Effector CD4-positive, alpha-beta T cell (primary cell): ENCODE data around the gene TMEM236.

Source experiments
- DNase-seq: peaks from one replicate; pipeline ENCODE4 v3.0.0-alpha.2; 2020

Gene TMEM236

DNA sequence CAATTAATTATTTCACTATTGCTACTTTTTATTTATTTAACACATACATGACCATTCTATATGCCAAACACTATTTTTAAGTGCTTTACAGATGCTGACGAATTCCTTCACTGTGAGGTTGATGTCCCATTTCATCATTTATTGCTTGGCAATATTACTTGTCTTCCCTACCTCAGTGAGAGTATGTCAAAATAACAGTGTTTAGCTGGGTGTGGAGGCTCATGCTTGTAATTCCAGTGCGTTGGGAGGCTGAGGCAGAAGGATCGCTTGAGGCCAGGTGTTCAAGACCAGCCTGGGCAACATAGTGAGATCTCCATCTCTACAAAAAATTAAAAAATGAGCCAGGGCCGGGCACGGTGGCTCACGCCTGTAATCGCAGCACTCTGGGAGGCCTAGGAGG lies 37.4 kb downstream of the TMEM236 start:
- DNase-seq, result no peak

DNA sequence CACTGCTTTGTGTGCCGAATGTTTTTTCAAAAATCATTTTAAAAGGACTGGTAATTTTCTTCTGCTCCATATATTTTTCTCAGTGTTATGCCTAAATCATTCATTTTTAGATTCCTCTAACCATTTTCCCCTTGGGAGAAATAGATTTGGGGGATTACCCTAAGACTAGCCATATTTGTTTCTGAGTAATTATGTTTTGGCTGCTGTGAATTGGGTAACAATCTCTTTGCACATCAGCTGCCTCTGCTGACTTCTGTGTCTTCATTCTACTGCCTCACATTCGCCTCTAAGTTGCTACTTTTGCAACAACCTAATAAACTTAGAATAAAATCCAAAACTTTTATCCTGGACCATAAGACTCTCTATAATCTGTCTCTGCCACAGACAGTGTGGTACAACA lies 38.6 kb downstream of the TMEM236 start:
- no peak for DNase-seq

DNA sequence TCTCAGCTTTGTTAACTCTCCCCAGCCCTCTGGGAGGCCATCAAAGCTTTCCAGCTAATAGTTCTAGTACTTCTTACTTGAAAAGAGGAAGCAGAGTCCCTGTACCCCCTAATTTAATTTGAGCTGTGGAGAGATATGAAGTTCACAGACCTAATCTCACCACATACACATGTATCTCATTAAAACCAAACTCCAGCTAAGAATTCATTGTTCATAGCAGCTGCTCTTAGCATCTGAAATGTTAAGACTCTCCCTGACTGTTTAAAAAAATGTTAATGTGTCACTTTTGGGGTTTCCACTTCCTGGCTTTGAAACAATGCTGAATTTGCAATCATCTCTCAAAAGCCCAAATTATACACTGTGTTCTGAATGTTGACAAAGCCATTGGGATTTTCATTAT lies 41.0 kb downstream of the TMEM236 start:
- no peak for DNase-seq

DNA sequence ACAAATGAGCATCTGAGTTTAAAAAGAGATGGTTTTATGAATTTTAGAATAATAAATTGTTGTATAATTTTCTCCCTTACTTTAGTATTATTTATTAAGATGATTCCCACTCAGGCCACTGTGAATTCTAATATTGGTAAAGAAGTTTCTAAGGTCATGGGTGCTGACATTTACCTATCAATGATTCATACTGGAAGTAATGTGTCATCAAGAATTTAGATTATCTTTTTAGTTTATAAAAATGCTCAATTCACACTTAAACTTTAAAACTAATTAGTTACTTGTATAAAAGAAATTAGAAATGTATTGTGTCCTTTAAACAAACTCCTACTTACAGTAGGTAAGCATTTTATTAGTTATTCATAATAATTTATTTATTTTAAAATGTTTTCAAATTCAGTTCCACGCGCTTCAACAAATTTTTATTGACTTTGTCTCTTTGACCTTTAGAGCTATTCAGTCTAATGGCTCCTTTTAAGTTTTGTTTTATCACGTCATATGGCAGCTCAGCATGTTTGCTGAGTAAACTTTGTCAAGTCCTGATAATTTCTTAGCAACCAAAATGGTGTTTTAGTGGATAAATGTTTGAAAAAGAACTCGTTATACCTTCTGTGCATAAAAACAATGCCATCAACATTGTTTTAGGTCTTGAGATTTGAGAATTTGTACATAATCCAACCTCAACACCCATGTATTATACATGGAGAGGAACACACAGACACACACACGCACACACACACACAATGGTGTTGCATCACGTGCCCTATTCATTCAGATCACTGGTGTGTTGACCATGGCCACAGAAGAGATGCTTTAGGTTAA lies 42.0 kb downstream of the TMEM236 start:
- no peak for DNase-seq

DNA sequence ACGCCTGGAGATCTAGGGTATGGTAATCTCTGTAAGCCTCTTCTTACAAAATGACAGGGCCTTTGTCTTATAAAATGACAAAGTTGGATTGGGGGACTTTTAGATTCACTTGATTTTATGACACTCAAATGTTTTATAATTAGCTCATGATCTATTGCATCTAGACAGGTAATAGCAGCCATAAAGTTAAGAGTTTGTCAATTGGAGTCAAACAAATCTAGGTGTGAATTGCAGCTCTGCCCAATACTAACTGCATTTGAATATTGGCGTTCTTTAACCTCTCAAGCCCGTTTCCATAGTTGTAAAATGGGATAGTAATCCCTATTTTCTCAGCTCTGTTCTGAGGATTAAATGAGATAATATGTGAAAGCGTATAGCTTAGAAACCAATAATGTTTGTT lies 43.1 kb downstream of the TMEM236 start:
- DNase-seq, result no peak

DNA sequence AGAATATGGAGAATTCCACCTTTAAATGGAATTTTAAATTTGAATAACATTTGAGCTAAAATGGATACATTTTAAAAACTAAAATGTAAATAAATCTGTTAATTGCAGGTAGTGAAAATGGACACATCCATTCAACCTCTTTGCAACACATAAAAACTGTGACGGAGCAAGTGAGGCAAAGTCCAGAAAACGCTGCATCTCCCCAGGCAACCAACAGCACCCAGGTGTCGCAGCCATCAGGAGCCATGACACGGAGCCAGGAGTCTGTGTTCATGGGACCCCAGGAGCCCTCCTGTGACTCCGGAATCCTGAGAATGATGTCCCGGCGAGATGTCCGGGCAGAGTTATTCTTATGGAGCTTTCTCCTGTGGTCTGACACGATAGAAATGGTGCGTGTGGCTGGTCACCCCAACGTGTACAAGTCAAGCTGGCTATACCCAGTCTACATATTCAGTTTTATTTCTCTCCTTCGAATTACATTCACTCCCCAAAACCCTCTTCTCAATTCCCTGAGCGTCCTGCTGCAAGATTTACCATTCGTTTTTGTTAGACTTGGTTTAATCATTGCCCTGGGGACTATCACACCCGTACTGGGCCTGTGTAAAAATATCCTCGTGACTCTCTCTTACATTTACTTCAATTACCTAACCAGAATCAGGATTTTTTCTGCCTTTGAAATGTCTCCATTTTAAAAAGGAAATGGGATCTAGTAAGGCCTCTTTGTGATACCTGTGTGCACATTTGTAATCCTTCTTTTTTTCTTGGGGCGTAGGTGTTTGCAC lies 44.0 kb downstream of the TMEM236 start:
- DNase-seq, result no peak

DNA sequence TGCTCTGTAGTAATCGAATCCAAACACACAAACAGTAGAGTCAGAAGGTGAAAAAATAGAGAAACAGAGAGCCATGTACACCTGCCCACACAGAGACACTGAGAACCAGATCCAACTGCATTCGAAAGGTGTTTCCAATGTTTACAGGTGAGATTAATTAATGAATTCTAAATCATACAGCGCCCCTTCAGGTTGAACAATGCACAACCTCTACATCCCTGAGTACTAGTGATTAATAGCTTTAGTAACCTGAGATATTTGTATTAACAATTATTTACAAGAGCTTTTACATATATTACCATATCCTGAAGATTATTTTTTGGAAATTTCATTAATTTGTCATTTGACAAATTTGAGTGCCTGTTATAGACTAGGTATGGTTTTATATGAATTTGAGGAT lies 49.5 kb downstream of the TMEM236 start:
- DNase-seq, result no peak

DNA sequence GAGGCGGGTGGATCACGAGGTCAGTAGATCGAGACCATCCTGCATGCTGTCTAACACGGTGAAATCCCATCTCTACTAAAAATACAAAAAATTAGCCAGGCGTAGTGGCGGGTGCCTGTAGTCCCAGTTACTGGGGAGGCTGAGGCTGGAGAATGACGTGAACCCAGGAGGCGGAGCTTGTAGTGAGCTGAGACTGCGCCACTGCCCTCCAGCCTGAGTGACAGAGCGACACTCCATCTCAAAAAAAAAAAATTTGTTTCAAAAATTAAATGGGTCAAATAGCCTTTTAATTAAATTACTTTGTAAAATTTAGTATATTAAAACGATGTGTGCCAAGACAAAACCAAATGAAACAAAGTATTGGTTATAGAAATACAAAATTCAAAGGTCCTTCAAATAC lies 50.3 kb downstream of the TMEM236 start:
- DNase-seq, result no peak

DNA sequence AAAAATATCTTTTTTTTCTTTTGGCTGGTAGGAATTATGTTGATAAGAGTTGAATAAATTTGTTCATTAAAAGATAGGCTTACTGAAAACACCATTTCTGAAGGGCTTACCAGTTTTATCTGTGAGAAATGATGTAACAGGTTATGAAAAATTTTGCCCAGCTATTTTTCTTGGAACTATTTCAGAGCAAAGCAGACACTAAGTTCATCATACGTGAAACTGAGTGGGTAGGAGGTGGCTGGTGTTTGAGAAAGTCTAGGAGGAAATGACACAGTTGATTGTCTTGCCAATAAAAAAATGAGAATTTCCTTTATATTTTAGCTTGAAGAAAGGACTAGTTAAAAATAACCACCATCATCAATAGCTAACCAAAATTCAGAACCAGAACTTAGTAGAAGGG lies 51.0 kb downstream of the TMEM236 start:
- DNase-seq, result no peak

DNA sequence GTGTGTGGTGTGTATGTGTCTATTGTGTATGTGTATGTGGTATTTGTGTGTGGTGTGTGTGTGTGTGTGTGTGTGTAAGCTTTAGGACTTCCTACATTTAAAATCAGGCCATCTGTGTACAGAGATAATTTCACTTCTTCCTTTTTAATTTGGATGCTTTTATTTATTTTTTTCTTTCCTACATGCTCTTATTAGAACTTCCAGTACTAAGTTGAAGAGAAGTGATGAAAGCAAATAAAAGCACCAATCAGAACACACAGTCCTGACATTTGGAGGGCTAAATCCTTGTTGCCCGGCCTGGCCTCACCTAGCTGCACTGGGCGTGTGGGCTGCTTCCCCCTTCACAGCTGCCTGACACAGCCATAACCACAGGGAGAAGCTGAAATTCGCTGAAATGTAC lies 53.3 kb downstream of the TMEM236 start:
- DNase-seq, result no peak

DNA sequence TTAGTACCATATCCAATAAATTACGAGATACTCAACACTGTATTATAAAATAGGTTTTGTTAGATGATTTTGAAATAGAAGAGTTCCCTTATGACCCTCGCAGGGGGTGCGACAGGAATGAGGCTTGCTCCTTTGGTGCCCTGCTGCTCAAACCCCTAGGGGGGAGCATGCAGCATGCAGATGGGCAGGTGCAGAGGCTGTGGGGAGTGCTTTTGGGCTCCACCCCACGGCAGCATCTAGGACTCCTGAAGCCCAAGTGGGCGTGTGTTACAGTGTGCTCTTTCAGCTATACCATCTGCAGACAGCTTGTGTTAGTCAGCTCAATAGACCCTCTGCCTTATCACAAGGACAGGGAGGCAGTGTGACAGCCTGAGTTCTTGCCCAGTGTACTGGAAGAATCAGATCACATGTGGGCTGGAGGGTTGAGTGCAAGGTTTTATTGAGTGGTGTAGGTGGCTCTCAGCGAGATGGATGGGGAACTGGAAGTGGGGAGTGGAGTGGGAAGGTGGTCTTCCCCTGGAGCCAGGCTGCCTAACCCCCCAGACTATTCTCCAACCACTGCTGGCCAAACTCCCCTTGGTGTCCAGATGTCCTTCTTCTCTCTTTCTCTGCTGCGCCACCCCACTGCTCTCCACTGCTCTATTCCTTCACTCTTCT lies 54.0 kb downstream of the TMEM236 start:
- peak; percentile 12 for DNase-seq

DNA sequence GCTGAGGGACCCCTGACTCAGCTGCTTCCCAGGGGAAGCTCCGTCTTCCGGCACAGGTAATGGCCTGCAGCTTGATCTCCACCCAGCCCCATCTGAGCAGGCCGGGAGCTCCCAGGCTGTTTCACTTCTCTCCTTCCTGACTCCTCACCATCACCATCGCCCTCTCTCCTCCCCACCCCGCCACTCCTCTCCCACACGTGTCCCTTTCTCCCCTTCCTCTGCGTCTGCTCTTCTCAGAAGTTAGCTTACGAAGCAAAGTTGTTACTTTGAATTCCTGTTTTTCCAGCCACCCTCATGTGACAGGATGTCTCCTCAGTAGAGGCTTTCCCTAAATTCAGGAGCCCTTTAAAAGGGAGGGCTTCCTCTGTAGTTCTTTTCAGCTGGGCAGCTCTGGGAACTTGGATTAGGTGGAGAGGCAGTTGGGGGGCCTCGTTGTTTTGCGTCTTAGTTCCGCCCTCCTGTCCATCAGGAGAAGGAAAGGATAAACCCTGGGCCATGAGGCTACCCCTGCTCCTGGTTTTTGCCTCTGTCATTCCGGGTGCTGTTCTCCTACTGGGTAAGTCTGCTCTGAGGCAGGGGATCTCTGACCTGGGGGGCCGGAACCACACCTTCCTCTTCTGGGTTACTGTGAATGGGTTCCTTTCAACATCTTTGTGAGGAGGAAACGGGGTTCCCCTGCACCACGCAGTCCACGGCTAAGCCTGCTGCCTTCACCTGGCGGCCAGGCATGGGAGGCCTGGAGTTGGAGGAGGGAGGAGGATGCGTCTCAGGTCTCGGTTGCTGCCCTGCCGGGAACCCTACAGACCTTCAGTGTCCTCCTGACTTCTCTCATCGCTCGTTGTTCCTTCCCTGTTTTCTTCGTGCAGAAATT lies 57.2 kb downstream of the TMEM236 start, which contains the start of gene MRC1:
Gene MRC1, plus strand, starts transcription at position 378 of the 871 bp plus-strand sequence. Its CDS starts 118 bp downstream, at position 496.
- DNase-seq, result no peak

DNA sequence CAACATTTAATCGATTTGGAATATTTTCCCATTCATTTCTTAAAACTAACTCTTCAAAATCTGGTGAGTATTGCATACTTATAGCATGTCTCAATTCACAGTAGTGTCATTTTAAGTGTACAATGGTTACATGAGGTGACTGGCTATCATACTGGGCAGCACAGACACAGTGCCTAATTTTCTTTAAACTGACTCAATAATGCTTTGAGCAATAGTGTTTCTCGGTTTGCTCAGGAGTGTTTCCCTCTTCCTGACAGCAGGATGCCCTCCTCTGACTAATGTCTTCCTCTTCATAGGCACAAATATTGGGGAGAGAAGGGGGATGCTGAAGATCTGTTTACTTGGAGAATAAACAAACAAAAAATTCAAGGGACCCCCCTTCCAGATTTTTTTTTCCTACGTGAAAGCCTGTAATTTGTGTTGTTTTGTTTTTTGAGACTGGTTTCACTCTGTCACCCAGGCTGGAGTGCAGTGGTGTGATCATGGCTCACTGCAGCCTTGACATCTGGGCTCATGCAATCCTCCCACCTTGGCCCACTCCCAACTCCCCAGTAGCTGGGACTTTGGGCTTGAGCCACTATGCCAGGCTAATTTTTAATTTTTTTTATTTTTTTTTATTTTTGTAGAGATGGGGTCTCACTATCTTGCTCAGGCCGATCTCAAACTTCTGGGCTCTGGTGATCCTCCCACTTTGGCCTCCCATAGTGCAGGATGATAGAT lies 59.3 kb downstream of the TMEM236 start:
- no peak for DNase-seq

DNA sequence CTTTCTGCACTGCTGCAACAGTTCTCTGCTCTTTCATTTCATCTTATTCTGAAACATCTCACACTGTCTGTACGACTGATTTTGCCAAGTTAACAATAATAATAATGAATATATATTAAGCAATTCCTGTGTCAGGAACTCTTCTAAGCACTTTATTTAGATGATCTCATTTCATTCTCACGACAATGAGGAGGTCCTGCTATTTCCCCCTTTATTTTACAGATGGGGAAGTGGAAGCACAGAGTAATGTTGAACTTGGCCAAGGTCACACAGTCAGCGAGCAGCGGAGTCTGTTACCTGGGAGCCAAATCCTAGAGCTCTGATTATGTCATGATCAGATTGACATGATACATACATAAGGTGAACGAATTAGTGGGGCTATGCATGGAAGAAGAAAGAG lies 63.0 kb downstream of the TMEM236 start:
- DNase-seq, result no peak

DNA sequence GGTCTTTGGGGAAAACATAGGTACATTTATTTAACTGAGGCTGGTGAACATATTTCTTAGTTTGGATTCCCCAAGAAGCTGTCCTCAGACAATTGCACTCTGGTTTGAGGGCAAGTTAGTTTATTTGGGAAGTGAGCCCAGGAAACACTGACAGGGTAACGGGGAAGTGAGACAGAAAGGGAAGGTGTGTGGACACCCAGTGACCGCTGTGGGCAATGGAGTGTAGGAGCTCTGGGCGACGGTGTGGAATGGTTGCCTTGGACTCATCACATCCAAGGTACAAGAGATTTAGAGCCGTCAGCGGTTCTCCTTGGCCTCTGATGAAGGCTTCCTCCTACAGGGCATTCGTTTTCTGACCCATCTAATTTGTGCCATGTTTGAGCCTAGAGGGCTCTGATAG lies 64.2 kb downstream of the TMEM236 start:
- no peak for DNase-seq

DNA sequence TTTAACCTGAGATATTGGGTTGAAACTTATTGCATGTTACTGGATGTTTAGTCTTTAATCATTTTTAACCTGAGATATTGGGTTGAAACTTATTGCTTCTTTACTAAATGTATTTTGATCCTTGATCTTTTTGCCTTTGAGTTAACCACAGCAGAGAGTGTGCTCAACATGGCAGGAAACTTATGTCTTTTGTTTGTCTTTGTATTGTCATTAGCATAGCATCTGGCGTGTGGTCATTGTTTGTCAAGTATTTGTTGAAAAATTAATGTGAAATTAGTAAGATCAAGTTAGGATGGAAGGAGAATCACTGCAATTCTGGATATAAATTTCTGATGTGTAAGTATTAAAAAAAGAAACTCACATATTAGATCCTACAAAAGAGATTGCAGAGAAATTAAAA lies 65.3 kb downstream of the TMEM236 start:
- DNase-seq, result no peak

DNA sequence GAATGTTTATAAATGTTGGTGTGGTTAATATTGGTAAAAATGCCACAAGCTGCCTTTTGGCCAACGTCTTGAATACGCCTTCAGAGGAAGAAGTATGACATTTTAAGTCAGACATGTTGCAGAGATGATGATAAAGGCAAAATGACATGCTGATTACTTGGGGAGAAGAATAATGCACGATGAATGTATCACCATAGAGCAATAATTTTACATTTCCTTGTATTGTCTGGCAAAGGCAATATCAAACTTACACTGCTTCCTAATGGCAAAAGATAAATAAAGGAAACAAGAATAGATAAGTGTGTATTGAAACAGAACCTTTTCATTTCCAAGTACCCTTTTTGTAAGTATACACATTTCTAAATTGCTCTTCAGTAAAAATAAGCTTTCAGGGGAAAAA lies 65.8 kb downstream of the TMEM236 start:
- no peak for DNase-seq

DNA sequence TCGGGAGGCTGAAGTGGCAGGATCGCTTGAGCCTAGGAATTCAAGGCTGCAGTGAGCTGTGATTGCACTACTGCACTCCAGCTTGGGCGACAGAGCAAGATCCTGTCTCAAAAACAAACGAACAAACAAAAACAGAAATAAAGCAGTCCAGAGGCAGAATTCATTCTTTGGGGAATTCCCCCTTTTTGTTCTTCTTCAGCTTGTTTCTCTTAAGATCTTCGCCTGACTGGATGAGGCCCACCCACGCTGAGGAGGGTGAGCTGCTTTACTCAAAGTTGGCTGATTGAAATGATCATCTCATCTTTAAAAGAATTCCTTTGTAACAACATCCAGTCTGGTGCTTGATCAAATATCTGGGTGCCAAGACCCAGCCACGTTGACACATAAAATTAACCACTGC lies 67.8 kb downstream of the TMEM236 start:
- no peak for DNase-seq

DNA sequence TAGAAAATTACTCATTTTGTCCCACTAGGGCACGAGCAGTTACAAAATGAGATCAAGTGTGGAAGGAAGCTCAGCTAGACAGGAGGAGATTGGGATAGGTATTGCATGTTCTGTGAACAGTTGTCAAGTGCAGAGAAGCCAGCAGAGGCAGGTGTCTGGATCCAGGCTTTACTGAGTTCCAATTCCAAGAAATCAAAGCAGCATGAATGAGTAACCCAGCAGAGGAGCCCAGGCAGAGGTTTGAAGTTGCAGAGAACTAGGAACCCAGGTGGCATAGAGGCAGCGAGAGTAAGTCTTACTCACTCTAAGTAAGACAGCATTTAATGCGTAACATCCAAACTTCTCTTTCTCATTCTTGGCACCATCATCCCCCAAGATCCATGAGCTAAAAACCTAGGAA lies 68.9 kb downstream of the TMEM236 start:
- no peak for DNase-seq

DNA sequence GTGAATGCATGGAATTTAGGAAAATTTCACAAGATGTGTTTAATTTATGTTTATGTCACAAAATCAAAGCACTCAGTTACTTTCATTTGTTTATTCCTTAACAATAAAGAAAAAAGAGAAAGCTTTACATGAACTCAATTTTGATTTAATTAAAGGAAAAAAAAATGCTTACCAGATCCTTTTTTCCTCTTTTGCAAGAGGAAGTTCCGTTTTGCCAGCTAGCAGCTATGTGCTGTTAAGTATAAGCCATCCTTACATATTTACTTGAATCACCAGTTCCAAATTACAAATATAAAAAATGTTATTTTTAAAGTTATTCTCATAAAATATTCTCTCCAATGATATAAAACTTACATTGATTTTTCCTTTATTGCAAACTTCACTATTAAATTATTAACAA lies 69.9 kb downstream of the TMEM236 start:
- no peak for DNase-seq

DNA sequence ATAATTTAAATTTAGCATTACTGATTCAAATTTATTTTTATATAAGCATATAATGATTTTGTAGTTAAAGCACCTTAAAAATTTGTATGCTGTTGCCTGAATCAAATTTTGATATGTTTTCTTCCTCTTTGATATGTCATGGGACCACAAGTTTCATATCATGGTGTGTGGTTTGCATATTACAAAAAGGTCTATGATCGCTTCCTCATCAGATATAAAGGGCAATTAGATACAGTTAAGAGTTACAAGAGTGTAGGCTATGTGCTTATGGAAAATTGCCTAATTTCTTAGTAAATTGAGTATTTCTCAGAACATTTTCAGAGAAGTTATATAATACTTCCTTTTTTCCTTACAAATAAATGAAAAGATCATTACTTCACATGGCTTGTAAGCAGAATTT lies 79.3 kb downstream of the TMEM236 start:
- DNase-seq, result no peak

DNA sequence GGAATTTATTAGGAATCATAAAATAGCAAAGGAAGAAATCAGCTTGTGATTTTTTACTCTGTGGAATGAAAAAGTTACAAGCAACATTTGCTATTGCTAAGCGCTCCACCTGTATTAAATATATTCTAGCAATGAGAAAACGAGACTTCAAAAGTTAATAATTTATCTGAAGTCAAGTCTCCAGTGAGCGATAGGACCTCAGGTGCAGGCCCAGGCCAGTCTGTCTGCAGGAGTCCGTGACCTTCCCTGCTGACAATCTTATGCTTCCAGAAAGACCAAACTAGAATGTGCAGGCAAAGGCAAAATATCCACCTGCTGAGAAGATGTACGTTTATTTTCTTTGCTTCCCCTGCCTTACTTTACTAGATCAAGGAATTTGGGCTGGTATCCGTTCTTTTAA lies 79.9 kb downstream of the TMEM236 start:
- DNase-seq, result no peak
